RWPE1 (cell line): ENCODE data around the gene ULBP3.
"Not testable (repeated sequence)": the region's sequence is repeated elsewhere in the genome, so short reads cannot be mapped to it uniquely, and the experiment has no call there.

ENCODE experiments used
- CTCF ChIA-PET: fragments of 350-600 bp; sonication (Branson Sonifier 250); formaldehyde crosslinking; extraction: SDS; loops from one replicate; lab custom pipeline; 2021; lab: Yijun Ruan, JAX
- POLR2A ChIA-PET: fragments of 400-600 bp; formaldehyde crosslinking; extraction: SDS; loops from one replicate; lab custom pipeline; 2020; ENCODE audit warnings: antibody characterized with exemption; ENCODE audit not compliant: low non-redundant PET; lab: Yijun Ruan, JAX
- DNase-seq: peaks from one replicate; pipeline ENCODE4 v3.0.0; 2012; ENCODE audit warnings: low spot score
- H3K27ac ChIP-seq: fragments of 450-650 bp; 2 replicates; pipeline ENCODE4 v1.5.1; 2017
- CTCF ChIP-seq: fragments of 450-650 bp; conservative IDR thresholded peaks from 2 replicates; pipeline ENCODE4 v1.5.1; 2017; ENCODE audit warnings: low read depth, mild to moderate bottlenecking

The ULBP3 gene

GRCh38 chr6:150072201-150072600 is 3.3 kb upstream of the ULBP3 start:
- ChIA-PET POLR2A (no interaction called here), CTCF (interaction anchor here (0.6 kb wide), 3 partner anchors 9 to 743 kb away, joined by 3 to 5 read pairs (median 5); no protein-coding TSS in a partner anchor)
- peak overlapping the region; percentile 41 for H3K27ac ChIP-seq
- no peak for TF ChIP-seq CTCF
- DNase-seq = peak; percentile 70

GRCh38 chr6:150070236-150070818 is 1.4 kb upstream of the ULBP3 start:
- POLR2A ChIA-PET = no interaction called here
- TF ChIP-seq CTCF = no peak

GRCh38 chr6:150069706-150070105 is 785 bp upstream of the ULBP3 start:
- ChIA-PET CTCF (interaction anchor here (0.6 to 2.1 kb wide), 3 partner anchors 11 to 568 kb away, joined by 4 to 10 read pairs (median 5); no protein-coding TSS in a partner anchor), POLR2A (no interaction called here)
- no peak for TF ChIP-seq CTCF
- peak overlapping the region; percentile 83 for H3K27ac ChIP-seq
- no peak for DNase-seq

More at GRCh38 chr6:150070236-150070818, 1.4 kb upstream of the ULBP3 start:
- DNase-seq = peak; percentile 31
- CTCF ChIA-PET = interaction anchor here (0.6 to 2.1 kb wide), 10 partner anchors 10 to 1303 kb away, joined by 3 to 15 read pairs (median 5); no protein-coding TSS in a partner anchor
- H3K27ac ChIP-seq = peak overlapping the region; percentile 83

- DNase-seq = no peak
- POLR2A ChIA-PET = no interaction called here
- CTCF ChIA-PET = no interaction called here
- TF ChIP-seq CTCF = no peak
- H3K27ac ChIP-seq = peak overlapping the region; percentile 83
Measured at GRCh38 chr6:150068151-150068550, 770 bp downstream of the ULBP3 start.

GRCh38 chr6:150065083-150065482 is 3.8 kb downstream of the ULBP3 start:
- POLR2A ChIA-PET = no interaction called here
- CTCF ChIA-PET = no interaction called here
- TF ChIP-seq CTCF = no peak

GRCh38 chr6:150063640-150064039 is 5.3 kb downstream of the ULBP3 start:
- CTCF ChIA-PET = no interaction called here
- TF ChIP-seq CTCF = no peak

More at GRCh38 chr6:150065083-150065482, 3.8 kb downstream of the ULBP3 start:
- H3K27ac ChIP-seq = no peak overlapping the region
- no peak for DNase-seq

GRCh38 chr6:150059973-150060372 is 8.9 kb downstream of the ULBP3 start:
- CTCF ChIA-PET, POLR2A ChIA-PET, H3K27ac ChIP-seq, DNase-seq: not testable (repeated sequence)

More at GRCh38 chr6:150063640-150064039, 5.3 kb downstream of the ULBP3 start:
- H3K27ac ChIP-seq = no peak overlapping the region
- POLR2A ChIA-PET = no interaction called here
- DNase-seq = no peak
